ENCODE measurements around the gene MST1.

GRCh38 chr3:49723296-49723627 lies 34.0 kb upstream of the MST1 start:
- TF ChIP-seq CTCF (IDR thresholded peaks at IDR 0.05) (no peak), POLR2A (IDR thresholded peaks at IDR 0.05) (no peak)

Data from thyroid gland (tissue), 4 donors.